ENCODE data around the gene AVPR1A. TPM values are rescaled to one million over a fixed set of nuclear protein-coding genes. Genes with fewer than 3 reads are reported as not detected.
"Not testable (repeated sequence)": the region's sequence is repeated elsewhere in the genome, so short reads cannot be mapped to it uniquely, and the experiment has no call there.

The AVPR1A gene
- not detected in 2 replicates for total RNA-seq (2014; rRNA removed; shearing (Covaris generic))

GRCh38 chr12:63150713-63151622, at the start of gene AVPR1A:
TSS of gene AVPR1A (minus strand) at chr12:63151201. CDS start at chr12:63150836, 365 bp downstream.
- DNase-seq (ENCODE audit: low read depth), result no peak

GRCh38 chr12:63196168-63196567, 45.2 kb upstream of the AVPR1A start:
- DNase-seq (ENCODE audit: low read depth), result no peak

- no peak for DNase-seq (ENCODE audit: low read depth)
Observed at GRCh38 chr12:63179224-63179623, 28.2 kb upstream of the AVPR1A start.

GRCh38 chr12:63170321-63170720, 19.3 kb upstream of the AVPR1A start:
- no peak for DNase-seq (ENCODE audit: low read depth)

- not testable (repeated sequence) for DNase-seq (ENCODE audit: low read depth)
Observed at GRCh38 chr12:63167741-63168140, 16.7 kb upstream of the AVPR1A start.

- no peak for DNase-seq (ENCODE audit: low read depth)
Observed at GRCh38 chr12:63164911-63165310, 13.9 kb upstream of the AVPR1A start.

- peak; percentile 10 for DNase-seq (ENCODE audit: low read depth)
Observed at GRCh38 chr12:63163541-63163940, 12.5 kb upstream of the AVPR1A start.

- DNase-seq (ENCODE audit: low read depth), result no peak
Observed at GRCh38 chr12:63155375-63155774, 4.4 kb upstream of the AVPR1A start.

GRCh38 chr12:63154560-63154959, 3.6 kb upstream of the AVPR1A start:
- DNase-seq (ENCODE audit: low read depth), result no peak

- no peak for DNase-seq (ENCODE audit: low read depth)
Observed at GRCh38 chr12:63152321-63152700, 1.3 kb upstream of the AVPR1A start.

- DNase-seq (ENCODE audit: low read depth), result peak; percentile 27
Observed at GRCh38 chr12:63151623-63152320, 771 bp upstream of the AVPR1A start.

- no peak for DNase-seq (ENCODE audit: low read depth)
Observed at GRCh38 chr12:63149909-63150712, 890 bp downstream of the AVPR1A start.

- DNase-seq (ENCODE audit: low read depth), result no peak
Observed at GRCh38 chr12:63144556-63144955, 6.4 kb downstream of the AVPR1A start.

GRCh38 chr12:63138488-63138887, 12.5 kb downstream of the AVPR1A start:
- DNase-seq (ENCODE audit: low read depth), result no peak

GRCh38 chr12:63133981-63134380, 17.0 kb downstream of the AVPR1A start:
- DNase-seq (ENCODE audit: low read depth), result no peak

- no peak for DNase-seq (ENCODE audit: low read depth)
Observed at GRCh38 chr12:63132201-63132600, 18.8 kb downstream of the AVPR1A start.

- DNase-seq (ENCODE audit: low read depth), result no peak
Observed at GRCh38 chr12:63129927-63130326, 21.1 kb downstream of the AVPR1A start.

- DNase-seq (ENCODE audit: low read depth), result no peak
Observed at GRCh38 chr12:63124778-63125177, 26.2 kb downstream of the AVPR1A start.

GRCh38 chr12:63103494-63104131, 47.4 kb downstream of the AVPR1A start:
- peak; percentile 8 for DNase-seq (ENCODE audit: low read depth)

GRCh38 chr12:63101920-63102319, 49.1 kb downstream of the AVPR1A start:
- no peak for DNase-seq (ENCODE audit: low read depth)

- DNase-seq (ENCODE audit: low read depth), result peak; percentile 21
Observed at GRCh38 chr12:63098851-63099250, 52.1 kb downstream of the AVPR1A start.
